Activated CD8-positive, alpha-beta T cell treated with anti-CD3 and anti-CD28 coated beads for 36 hours (primary cell): ENCODE results near the gene PLTP. TPM values are rescaled to one million over a fixed set of nuclear protein-coding genes. Genes with fewer than 3 reads are reported as not detected.
A peak's percentile ranks its signal among the peaks of the same experiment; 100 is the strongest.

Source experiments
- ATAC-seq: fragments of 200-7000 bp; cut with Tn5 transposase; one replicate; pipeline ENCODE4 v1.10.0; 2021; ENCODE audit warnings: mild to moderate bottlenecking, moderate library complexity
- CTCF ChIA-PET: fragments of 350-600 bp; sonication (Branson Sonifier 250); formaldehyde crosslinking; loops from one replicate; lab custom pipeline; 2021; ENCODE audit warnings: antibody characterized with exemption; lab: Charles Lee
- POLR2A ChIA-PET: fragments of 350-600 bp; sonication (Branson Sonifier 250); formaldehyde crosslinking; loops from one replicate; lab custom pipeline; 2021; ENCODE audit warnings: antibody characterized with exemption; lab: Charles Lee
- DNase-seq: peaks from one replicate; pipeline ENCODE4 v3.0.0-alpha.2; 2020
- H3K27ac Mint-ChIP-seq: one replicate; pipeline ENCODE4 v1.8.0; 2021; ENCODE audit warnings: mild to moderate bottlenecking, mixed read lengths
- H3K27me3 Mint-ChIP-seq: one replicate; pipeline ENCODE4 v1.8.0; 2021; ENCODE audit warnings: mixed read lengths
- H3K36me3 Mint-ChIP-seq: one replicate; pipeline ENCODE4 v1.8.0; 2021; ENCODE audit warnings: low read depth, mixed read lengths
- H3K4me1 Mint-ChIP-seq: one replicate; pipeline ENCODE4 v1.8.0; 2021; ENCODE audit warnings: low read depth, mixed read lengths
- H3K4me3 Mint-ChIP-seq: one replicate; pipeline ENCODE4 v1.8.0; 2021; ENCODE audit warnings: mild to moderate bottlenecking, moderate library complexity, mixed read lengths
- H3K9me3 Mint-ChIP-seq: one replicate; pipeline ENCODE4 v1.8.0; 2021; ENCODE audit warnings: mixed read lengths
- intact Hi-C: fragments of 100-400 bp; cut with micrococcal nuclease; formaldehyde crosslinking; loops from one replicate; pipeline ENCODE4 v1.10.0; 2022
- total RNA-seq, 2 experiments: library from RNA; stranded (reverse); gene quantifications; one replicate each; pipeline ENCODE4 v1.2.3, GENCODE V29; 2021
- TF ChIP-seq, protein P1 (sequence below): fragments of 200-600 bp; IDR thresholded peaks from one replicate; pipeline ENCODE4 v1.8.0; 2022; ENCODE audit warnings: antibody characterized with exemption, mild to moderate bottlenecking

PLTP gene
- total RNA-seq, 2 experiments from 2014 or later, result 7.4 to 8.6 TPM

DNA sequence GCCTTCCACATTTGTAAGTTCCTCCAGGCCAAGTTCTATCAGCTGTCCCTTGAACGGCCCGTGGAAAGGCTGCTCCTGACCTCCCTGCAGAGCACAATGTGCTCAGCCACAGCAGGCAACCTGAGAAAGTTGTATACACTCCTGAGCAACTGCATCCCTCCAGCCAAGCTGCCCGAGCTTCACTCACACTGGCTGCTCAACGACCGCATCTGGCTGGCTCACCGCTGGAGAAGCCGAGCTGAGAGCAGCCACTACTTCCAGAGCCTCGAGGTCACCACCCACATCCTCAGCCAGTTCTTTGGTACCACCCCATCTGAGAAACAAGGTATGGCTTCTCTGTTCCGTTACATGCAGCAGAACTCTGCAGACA is 28.9 kb downstream of the PLTP start:
- Mint-ChIP-seq H3K27me3 (no peaks in the 10 kb centered on the region), H3K36me3 (peaks cover 19% of the 10 kb centered on the region), H3K4me1 (peaks cover 47% of the 10 kb centered on the region), H3K4me3 (no peak overlapping the region), H3K9me3 (no peaks in the 10 kb centered on the region), H3K27ac (no peak overlapping the region)
- ChIA-PET POLR2A (interaction anchor here (0.6 to 3.3 kb wide), 5 partner anchors 28 to 87 kb away, joined by 3 to 14 read pairs (median 3); partner anchors contain the start of gene PCIF1), CTCF (interaction anchor here (1.0 to 3.4 kb wide), 3 partner anchors 83 to 87 kb away, joined by 4 to 11 read pairs (median 5); no protein-coding TSS in a partner anchor)
- DNase-seq (no peak), ATAC-seq (no peak)
- TF ChIP-seq, protein P1, sequence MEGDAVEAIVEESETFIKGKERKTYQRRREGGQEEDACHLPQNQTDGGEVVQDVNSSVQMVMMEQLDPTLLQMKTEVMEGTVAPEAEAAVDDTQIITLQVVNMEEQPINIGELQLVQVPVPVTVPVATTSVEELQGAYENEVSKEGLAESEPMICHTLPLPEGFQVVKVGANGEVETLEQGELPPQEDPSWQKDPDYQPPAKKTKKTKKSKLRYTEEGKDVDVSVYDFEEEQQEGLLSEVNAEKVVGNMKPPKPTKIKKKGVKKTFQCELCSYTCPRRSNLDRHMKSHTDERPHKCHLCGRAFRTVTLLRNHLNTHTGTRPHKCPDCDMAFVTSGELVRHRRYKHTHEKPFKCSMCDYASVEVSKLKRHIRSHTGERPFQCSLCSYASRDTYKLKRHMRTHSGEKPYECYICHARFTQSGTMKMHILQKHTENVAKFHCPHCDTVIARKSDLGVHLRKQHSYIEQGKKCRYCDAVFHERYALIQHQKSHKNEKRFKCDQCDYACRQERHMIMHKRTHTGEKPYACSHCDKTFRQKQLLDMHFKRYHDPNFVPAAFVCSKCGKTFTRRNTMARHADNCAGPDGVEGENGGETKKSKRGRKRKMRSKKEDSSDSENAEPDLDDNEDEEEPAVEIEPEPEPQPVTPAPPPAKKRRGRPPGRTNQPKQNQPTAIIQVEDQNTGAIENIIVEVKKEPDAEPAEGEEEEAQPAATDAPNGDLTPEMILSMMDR, result no peak
- intact Hi-C loops, result no loop called here

DNA sequence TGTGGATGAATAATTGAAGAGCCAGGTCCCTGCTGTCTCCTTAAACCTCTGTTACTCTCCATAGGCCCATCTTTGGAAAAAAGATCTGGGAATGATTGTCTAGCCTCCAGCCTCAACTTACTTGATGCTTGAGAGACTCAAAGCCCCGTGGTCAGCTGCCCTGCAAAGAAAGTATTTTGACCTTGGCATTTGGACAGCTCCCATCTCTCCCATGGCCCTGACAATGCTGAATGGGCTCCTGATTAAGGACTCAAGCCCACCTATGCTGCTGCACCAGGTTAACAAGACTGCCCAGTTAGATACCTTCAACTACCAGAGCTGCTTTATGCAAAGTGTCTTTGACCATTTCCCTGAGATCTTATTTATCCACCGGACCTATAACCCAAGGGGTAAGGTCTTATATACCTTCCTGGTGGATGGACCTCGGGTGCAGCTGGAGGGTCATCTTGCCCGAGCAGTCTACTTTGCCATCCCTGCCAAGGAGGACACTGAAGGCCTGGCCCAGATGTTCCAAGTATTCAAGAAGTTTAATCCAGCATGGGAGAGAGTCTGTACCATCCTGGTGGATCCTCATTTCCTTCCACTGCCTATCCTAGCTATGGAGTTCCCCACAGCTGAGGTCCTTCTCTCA is 29.4 kb downstream of the PLTP start:
- ATAC-seq (no peak), DNase-seq (no peak)
- no peaks in the 10 kb centered on the region for H3K27me3 Mint-ChIP-seq
- peak overlapping the region; percentile 44 for H3K27ac Mint-ChIP-seq
- peaks cover 19% of the 10 kb centered on the region for H3K36me3 Mint-ChIP-seq
- H3K4me3 Mint-ChIP-seq, result peak overlapping the region; percentile 63
- intact Hi-C loops, result no loop called here
- TF ChIP-seq, protein P1, result no peak
- ChIA-PET POLR2A (interaction anchor here (0.6 to 3.3 kb wide), 12 partner anchors 8 to 481 kb away, joined by 3 to 23 read pairs (median 4); partner anchors contain the start of genes ACOT8, CTSA, NEURL2 and PCIF1), CTCF (interaction anchor here (0.9 to 1.3 kb wide), 5 partner anchors 11 to 87 kb away, joined by 3 to 5 read pairs (median 4); no protein-coding TSS in a partner anchor)
- no peaks in the 10 kb centered on the region for H3K9me3 Mint-ChIP-seq
- H3K4me1 Mint-ChIP-seq, result peaks cover 47% of the 10 kb centered on the region

DNA sequence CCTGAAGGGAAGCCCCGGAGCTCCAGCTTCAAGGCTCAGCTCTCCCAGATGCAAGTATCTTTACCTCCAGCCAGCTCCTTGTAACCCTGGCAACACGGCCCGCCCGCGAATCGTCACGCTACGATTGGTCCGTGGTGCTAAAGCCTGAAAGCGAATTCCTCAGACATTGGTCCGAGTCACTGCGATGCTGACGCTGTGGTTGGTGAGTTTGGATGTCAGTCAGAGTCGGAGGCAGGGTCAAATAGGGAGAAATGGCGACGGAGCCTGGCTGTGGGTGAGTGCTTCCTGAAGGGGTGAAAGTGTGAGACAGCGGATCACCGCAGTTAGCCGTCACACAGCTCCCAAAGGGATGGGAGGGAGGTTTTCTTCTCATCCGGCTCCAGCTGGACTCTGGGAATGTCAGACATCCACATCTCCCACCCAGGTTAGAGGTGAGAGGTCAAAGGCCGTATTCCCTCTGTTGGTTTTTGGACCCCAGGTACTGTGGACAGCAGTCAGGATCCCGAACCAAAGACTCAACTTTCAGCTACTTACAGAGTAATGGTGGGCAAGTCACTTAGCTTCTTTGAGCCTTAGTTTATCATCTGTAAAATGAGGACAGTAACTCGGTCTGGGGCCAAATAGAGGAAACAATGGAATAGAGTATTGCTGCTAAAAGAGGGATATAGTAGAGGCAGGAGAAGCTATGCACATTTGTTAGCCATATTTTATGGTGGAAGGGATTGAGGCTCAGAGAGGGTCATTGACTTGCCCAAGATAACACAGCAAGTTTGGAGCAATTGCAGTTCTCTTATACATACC is 30.8 kb downstream of the PLTP start, which contains the start of gene ZSWIM1:
TSS of gene ZSWIM1 (plus strand) at position 240 of the 801 bp plus-strand sequence. CDS start 1,366 bp downstream, outside the sequence.
- H3K4me1 Mint-ChIP-seq, result peaks cover 43% of the 10 kb centered on the region
- H3K9me3 Mint-ChIP-seq, result no peaks in the 10 kb centered on the region
- H3K27me3 Mint-ChIP-seq, result no peaks in the 10 kb centered on the region
- ATAC-seq (peak; percentile 99), DNase-seq (peak; percentile 100)
- H3K27ac Mint-ChIP-seq, result peak within 1 kb of the TSS; percentile 93
- H3K4me3 Mint-ChIP-seq, result peak within 1 kb of the TSS; percentile 94
- CTCF ChIA-PET, result interaction anchor here (1.0 to 1.9 kb wide), 6 partner anchors 9 to 89 kb away, joined by 4 to 11 read pairs (median 5); no protein-coding TSS in a partner anchor
- POLR2A ChIA-PET, result interaction anchor here (0.8 to 2.5 kb wide), 14 partner anchors 9 to 58 kb away, joined by 3 to 23 read pairs (median 4); partner anchors contain the start of genes ACOT8, CTSA, NEURL2 and PCIF1
- H3K36me3 Mint-ChIP-seq, result peaks cover 19% of the 10 kb centered on the region
- TF ChIP-seq, protein P1, result no peak
- intact Hi-C loops, result no loop called here

DNA sequence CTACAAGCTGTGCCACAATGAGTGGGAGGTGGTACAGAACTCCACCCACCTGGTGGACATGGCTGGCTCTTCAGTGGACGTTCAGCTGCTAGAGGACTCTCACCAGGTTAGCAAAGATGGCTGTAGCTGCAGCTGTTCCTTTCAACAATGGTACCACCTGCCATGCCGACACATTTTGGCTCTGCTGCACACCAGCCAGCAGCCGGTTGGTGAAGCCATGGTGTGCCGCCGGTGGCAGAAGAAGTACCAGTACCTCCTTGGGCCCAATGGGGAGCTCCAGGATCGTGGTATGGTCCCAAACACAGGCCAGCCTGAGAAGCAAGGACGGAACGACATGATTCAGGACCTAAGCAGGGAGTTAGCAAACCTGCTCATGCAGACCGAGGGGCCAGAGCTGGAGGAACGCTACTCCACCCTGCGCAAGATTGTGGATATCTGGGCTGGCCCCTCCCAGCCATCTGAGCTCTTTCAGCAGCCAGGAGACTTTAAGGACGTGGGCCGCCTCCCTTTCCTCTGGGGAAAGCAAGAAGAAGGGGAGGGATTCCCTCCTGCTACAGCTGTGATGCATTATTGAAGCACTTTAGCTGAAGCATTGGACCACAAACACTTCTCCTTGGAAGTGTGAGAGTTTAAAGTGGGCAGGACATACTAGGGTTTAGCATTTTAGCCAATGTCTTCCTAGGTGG is 33.7 kb downstream of the PLTP start:
- intact Hi-C loops, result no loop called here
- Mint-ChIP-seq H3K27me3 (no peaks in the 10 kb centered on the region), H3K36me3 (peaks cover 9% of the 10 kb centered on the region), H3K4me1 (peaks cover 23% of the 10 kb centered on the region), H3K9me3 (no peaks in the 10 kb centered on the region), H3K4me3 (no peak overlapping the region), H3K27ac (no peak overlapping the region)
- ChIA-PET POLR2A (interaction anchor here (0.7 kb wide), 2 partner anchors 51 to 60 kb away, joined by 3 read pairs; no protein-coding TSS in a partner anchor), CTCF (no interaction called here)
- no peak for DNase-seq
- TF ChIP-seq, protein P1, result no peak
- no peak for ATAC-seq
